Kidney epithelial cell (primary cell): ENCODE measurements around the gene SLC7A9. TPM values are rescaled to one million over a fixed set of nuclear protein-coding genes. Genes with fewer than 3 reads are reported as not detected.

ENCODE experiments used
- DNase-seq: peaks from one replicate; pipeline ENCODE4 v3.0.0-alpha.2; 2010; ENCODE audit warnings: low read depth
- H3K27me3 ChIP-seq: 2 replicates; pipeline ENCODE4 v1.6.0; 2011; ENCODE audit warnings: low read length; ENCODE audit not compliant: control insufficient read depth, insufficient read depth
- H3K36me3 ChIP-seq: 2 replicates; pipeline ENCODE4 v1.5.1; 2011; ENCODE audit warnings: low read length; ENCODE audit not compliant: control insufficient read depth, insufficient read depth
- H3K4me3 ChIP-seq: 2 replicates; pipeline ENCODE4 v1.5.1; 2011; ENCODE audit warnings: low read depth, mild to moderate bottlenecking, control low read depth, low read length
- CTCF ChIP-seq: IDR thresholded peaks from 2 replicates; pipeline ENCODE4 v1.5.1; 2011; ENCODE audit warnings: mild to moderate bottlenecking, moderate library complexity, low read length, control low read depth, inconsistent platforms; ENCODE audit not compliant: insufficient read depth, poor library complexity, severe bottlenecking
- total RNA-seq: library from RNA; depleted of rRNA; stranded (reverse); fragments of >200 nt; gene quantifications from 2 replicates; pipeline ENCODE4 v1.2.3, GENCODE V29; 2015

SLC7A9 gene
- total RNA-seq, 1 donor from 2014 or later, result not detected

GRCh38 chr19:32812571-32812970 is 57.0 kb downstream of the SLC7A9 start:
- TF ChIP-seq CTCF, result no peak
- H3K4me3 ChIP-seq, result no peak overlapping the region
- H3K27me3 ChIP-seq, result no peaks in the 10 kb centered on the region
- no peak for DNase-seq
- no peaks in the 10 kb centered on the region for H3K36me3 ChIP-seq

GRCh38 chr19:32812036-32812435 is 57.5 kb downstream of the SLC7A9 start:
- Histone ChIP-seq H3K36me3 (no peaks in the 10 kb centered on the region), H3K4me3 (no peak overlapping the region), H3K27me3 (no peaks in the 10 kb centered on the region)
- TF ChIP-seq CTCF, result no peak
- DNase-seq, result no peak

- Histone ChIP-seq H3K36me3 (no peaks in the 10 kb centered on the region), H3K4me3 (no peak overlapping the region), H3K27me3 (no peaks in the 10 kb centered on the region)
- no peak for DNase-seq
- no peak for TF ChIP-seq CTCF
These were observed 58.4 kb downstream of the SLC7A9 start for GRCh38 chr19:32811151-32811550.

- no peak for DNase-seq
- Histone ChIP-seq H3K4me3 (no peak overlapping the region), H3K27me3 (no peaks in the 10 kb centered on the region), H3K36me3 (no peaks in the 10 kb centered on the region)
- TF ChIP-seq CTCF, result no peak
These were observed 59.1 kb downstream of the SLC7A9 start for GRCh38 chr19:32810452-32810851.

- Histone ChIP-seq H3K27me3 (no peaks in the 10 kb centered on the region), H3K36me3 (no peaks in the 10 kb centered on the region), H3K4me3 (no peak overlapping the region)
- DNase-seq, result no peak
- TF ChIP-seq CTCF, result no peak
These were observed 59.8 kb downstream of the SLC7A9 start for GRCh38 chr19:32809754-32810153.

GRCh38 chr19:32809254-32809653 is 60.3 kb downstream of the SLC7A9 start:
- DNase-seq, result no peak
- no peaks in the 10 kb centered on the region for H3K27me3 ChIP-seq

More at GRCh38 chr19:32809254-32809653, 60.3 kb downstream of the SLC7A9 start:
- no peak overlapping the region for H3K4me3 ChIP-seq
- no peak for TF ChIP-seq CTCF
- no peaks in the 10 kb centered on the region for H3K36me3 ChIP-seq
